ENCODE measurements around the gene BDKRB2. TPM values are rescaled to one million over a fixed set of nuclear protein-coding genes. Genes with fewer than 3 reads are reported as not detected.

Gene BDKRB2
- total and polyA plus RNA-seq, 2 of the 13 experiments (the other 11 are each of a cell fraction or from before 2014, with no cell fraction given), result 0.03 TPM; not detected in 1

GRCh38 chr14:96270565-96271420 lies 66.2 kb downstream of the BDKRB2 start:
- 49% methylated on average over 8 of the region's 8 CpGs for WGBS (ENCODE audit: low lambda C conversion rate)
- Histone ChIP-seq H3K27me3 (ENCODE audit: control insufficient read depth in 1 of 2, insufficient read depth in 2 of 2, low read length in 2 of 2) (peaks cover 0 to 13% of the 10 kb centered on the region in 2 experiments; a peak in 1 of 5 replicates), H3K9me3 (ENCODE audit: low read length) (peaks cover 7% of the 10 kb centered on the region; the same call in 1 of the 2 replicates), H2AFZ (ENCODE audit: low read length) (no peak overlapping the region), H3K4me2 (ENCODE audit: low read depth, low read length) (no peak overlapping the region), H4K20me1 (ENCODE audit: insufficient read depth, low read length) (no peaks in the 10 kb centered on the region), H3K79me2 (ENCODE audit: insufficient read depth, low read length) (no peaks in the 10 kb centered on the region), H3K27ac (ENCODE audit: extremely low read length, insufficient read depth, low read length) (no peak overlapping the region), H3K4me1 (ENCODE audit: insufficient read depth, low read length) (peaks cover 22% of the 10 kb centered on the region), H3K4me3 (replicated peaks in 1 of 3; ENCODE audit: insufficient read depth in 1 of 3, low read depth in 2 of 3, low read length in 3 of 3) (no peak overlapping the region), H3K9ac (ENCODE audit: insufficient read depth, low read depth, low read length) (no peak overlapping the region), H3K36me3 (replicated peaks in 1 of 2; ENCODE audit: control insufficient read depth in 1 of 2, insufficient read depth in 2 of 2, low read length in 2 of 2) (no peaks in the 10 kb centered on the region)
- FAIRE-seq (no peak), ATAC-seq (no peak), DNase-seq (ENCODE audit: low spot score) (no peak)
- intact Hi-C loops (cut with micrococcal nuclease; ENCODE audit: unreplicated experiment), result no loop called here
- no TSS peak for BruUV-seq (replicated peaks)
- in situ Hi-C loops (cut with HindIII; ENCODE audit: extremely low pct_ligation_motif_present, low pct_unique_long_range_greater_than_20kb), result no loop called here
- ChIA-PET POLR2A (no interaction called here), CTCF (ENCODE audit: low intra/inter-chr PET ratio, low total read pairs) (no interaction called here)
- no peak for TF ChIP-seq IKZF5 (CRISPR knock-in tag; IDR thresholded peaks at IDR 0.05)
- no peak for TF ChIP-seq ZMYM4 (CRISPR knock-in tag; IDR thresholded peaks at IDR 0.05)
- TF ChIP-seq CBFB (CRISPR knock-in tag; IDR thresholded peaks at IDR 0.05), result no peak
- TF ChIP-seq, protein P1, sequence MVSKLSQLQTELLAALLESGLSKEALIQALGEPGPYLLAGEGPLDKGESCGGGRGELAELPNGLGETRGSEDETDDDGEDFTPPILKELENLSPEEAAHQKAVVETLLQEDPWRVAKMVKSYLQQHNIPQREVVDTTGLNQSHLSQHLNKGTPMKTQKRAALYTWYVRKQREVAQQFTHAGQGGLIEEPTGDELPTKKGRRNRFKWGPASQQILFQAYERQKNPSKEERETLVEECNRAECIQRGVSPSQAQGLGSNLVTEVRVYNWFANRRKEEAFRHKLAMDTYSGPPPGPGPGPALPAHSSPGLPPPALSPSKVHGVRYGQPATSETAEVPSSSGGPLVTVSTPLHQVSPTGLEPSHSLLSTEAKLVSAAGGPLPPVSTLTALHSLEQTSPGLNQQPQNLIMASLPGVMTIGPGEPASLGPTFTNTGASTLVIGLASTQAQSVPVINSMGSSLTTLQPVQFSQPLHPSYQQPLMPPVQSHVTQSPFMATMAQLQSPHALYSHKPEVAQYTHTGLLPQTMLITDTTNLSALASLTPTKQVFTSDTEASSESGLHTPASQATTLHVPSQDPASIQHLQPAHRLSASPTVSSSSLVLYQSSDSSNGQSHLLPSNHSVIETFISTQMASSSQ (IDR thresholded peaks at IDR 0.05; ENCODE audit: low read depth), result no peak
- TF ChIP-seq, protein P1 (CRISPR knock-in tag; IDR thresholded peaks at IDR 0.05; ENCODE audit: borderline replicate concordance), result no peak
- TF ChIP-seq FIP1L1 (IDR thresholded peaks at IDR 0.05; ENCODE audit: borderline replicate concordance, insufficient read depth, low read depth, low read length), result no peak
- no peak for TF ChIP-seq CBX5 (CRISPR knock-in tag; IDR thresholded peaks at IDR 0.05; ENCODE audit: borderline replicate concordance)
